Cardiac muscle cell (in vitro differentiated cells and primary cell): ENCODE results near the gene RGL2. TPM values are rescaled to one million over a fixed set of nuclear protein-coding genes. Genes with fewer than 3 reads are reported as not detected.

Experiments
- DNase-seq, 2 donors: peaks; one replicate each; pipeline versions ENCODE4 v3.0.0 to v3.0.0-alpha.2; 2010 to 2017; ENCODE audit warnings: low read depth in 1 of 2, low spot score in 1 of 2
- H3K27ac ChIP-seq: fragments of 200-600 bp; sonication (generic); 2 replicates; pipeline ENCODE4 v1.5.1; 2016
- H3K27me3 ChIP-seq: fragments of 200-600 bp; sonication (generic); 2 replicates; pipeline ENCODE4 v1.6.0; 2016; ENCODE audit warnings: control low read depth
- H3K36me3 ChIP-seq: fragments of 200-600 bp; sonication (generic); 2 replicates; pipeline ENCODE4 v1.5.1; 2016; ENCODE audit warnings: control low read depth
- H3K4me1 ChIP-seq: fragments of 200-600 bp; sonication (generic); 2 replicates; pipeline ENCODE4 v1.8.1; 2017; ENCODE audit warnings: low read depth, mild to moderate bottlenecking, mixed run types
- H3K4me3 ChIP-seq: fragments of 200-600 bp; sonication (generic); 2 replicates; pipeline ENCODE4 v1.5.1; 2016; ENCODE audit warnings: mild to moderate bottlenecking
- H3K9me3 ChIP-seq: fragments of 200-600 bp; sonication (generic); 2 replicates; pipeline ENCODE4 v1.5.1; 2017; ENCODE audit warnings: low read depth, mild to moderate bottlenecking, control low read depth
- polyA plus RNA-seq: library from polyadenylated mRNA; unstranded; fragments of >200 nt; fragmentation: Nextera tagmentation; extraction: Ambion mirVana; gene quantifications from 2 replicates; pipeline ENCODE4 v1.2.1, GENCODE V29; 2016
- total RNA-seq: library from RNA; depleted of rRNA; stranded (reverse); fragments of >200 nt; gene quantifications from 2 replicates; pipeline ENCODE4 v1.2.3, GENCODE V29; 2016
- TF ChIP-seq, protein P1 (sequence below): IDR thresholded peaks from 2 replicates; pipeline ENCODE4 v1.5.1; 2012; ENCODE audit warnings: low read depth, mild to moderate bottlenecking, low read length

RGL2 gene
- total and polyA plus RNA-seq, 2 experiments from 2014 or later = 86.1 to 89.8 TPM

DNA sequence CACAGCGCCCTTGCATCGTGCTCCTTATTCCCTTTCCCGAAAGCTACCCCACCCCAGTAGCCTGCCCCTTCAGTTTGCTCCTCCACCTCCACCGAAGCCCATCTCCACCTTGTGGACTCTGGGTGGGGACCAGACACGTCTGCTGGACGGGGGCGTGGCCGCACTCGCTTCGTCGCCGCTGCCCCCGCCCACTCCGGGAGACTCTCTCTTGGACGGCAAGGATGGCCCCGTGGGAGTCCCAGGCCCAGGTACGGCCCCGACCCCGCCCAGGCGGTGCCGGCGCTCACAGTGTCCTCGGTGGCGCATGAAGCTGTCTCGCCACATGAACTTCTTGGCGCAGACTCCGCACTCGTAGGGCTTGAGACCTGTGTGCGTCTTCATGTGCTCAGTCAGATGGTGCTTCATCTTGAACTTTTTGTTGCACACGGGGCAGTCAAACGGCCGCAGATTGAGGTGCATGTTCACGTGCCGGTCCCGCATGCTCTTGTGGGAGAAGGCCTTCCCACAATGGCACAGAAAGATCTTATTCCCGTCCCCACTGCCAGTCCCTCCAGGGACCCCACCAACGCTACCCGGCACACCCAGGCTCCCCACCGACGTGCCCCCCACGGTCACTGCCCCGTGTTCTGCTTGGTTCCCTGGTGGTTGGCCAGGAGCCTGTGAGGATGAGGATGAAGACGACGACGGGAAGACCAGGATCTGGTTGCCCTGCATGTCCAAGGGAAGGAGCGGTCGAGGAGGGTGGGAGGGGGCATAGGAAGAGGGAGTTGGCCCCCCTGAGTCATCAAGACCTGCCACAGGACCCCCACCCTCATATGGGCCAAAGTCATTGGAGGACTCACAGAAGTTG lies 16.4 kb upstream of the RGL2 start:
- Histone ChIP-seq H3K27ac (no peak overlapping the region), H3K4me1 (peaks cover 8% of the 10 kb centered on the region), H3K4me3 (no peak overlapping the region), H3K36me3 (peaks cover 12% of the 10 kb centered on the region), H3K9me3 (no peaks in the 10 kb centered on the region), H3K27me3 (no peaks in the 10 kb centered on the region)
- peak in 1 of 2 donors; percentile 20 for DNase-seq
- TF ChIP-seq, protein P1, sequence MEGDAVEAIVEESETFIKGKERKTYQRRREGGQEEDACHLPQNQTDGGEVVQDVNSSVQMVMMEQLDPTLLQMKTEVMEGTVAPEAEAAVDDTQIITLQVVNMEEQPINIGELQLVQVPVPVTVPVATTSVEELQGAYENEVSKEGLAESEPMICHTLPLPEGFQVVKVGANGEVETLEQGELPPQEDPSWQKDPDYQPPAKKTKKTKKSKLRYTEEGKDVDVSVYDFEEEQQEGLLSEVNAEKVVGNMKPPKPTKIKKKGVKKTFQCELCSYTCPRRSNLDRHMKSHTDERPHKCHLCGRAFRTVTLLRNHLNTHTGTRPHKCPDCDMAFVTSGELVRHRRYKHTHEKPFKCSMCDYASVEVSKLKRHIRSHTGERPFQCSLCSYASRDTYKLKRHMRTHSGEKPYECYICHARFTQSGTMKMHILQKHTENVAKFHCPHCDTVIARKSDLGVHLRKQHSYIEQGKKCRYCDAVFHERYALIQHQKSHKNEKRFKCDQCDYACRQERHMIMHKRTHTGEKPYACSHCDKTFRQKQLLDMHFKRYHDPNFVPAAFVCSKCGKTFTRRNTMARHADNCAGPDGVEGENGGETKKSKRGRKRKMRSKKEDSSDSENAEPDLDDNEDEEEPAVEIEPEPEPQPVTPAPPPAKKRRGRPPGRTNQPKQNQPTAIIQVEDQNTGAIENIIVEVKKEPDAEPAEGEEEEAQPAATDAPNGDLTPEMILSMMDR = no peak

DNA sequence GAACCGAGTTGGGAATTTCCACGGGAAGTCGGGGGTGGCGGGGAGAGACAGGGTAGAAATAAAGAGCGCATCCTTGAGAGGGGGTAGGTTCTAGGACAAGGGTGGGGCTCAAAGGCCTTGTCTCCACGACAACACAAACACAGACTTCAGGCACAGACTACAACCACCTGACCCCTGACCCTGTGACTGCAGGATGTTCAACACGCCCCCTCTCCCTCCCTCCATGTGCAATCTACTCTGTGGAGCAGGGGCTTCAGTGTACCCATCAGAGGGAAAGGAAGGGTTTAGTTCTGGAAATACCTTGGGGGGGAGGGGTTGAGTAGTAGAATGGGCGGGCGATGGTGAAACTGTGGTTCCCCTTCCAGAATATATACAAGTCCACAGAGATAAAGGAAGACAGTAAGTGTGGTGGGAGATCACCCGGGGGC lies 15.8 kb upstream of the RGL2 start:
- Histone ChIP-seq H3K36me3 (peaks cover 11% of the 10 kb centered on the region), H3K27me3 (no peaks in the 10 kb centered on the region), H3K4me1 (peaks cover 8% of the 10 kb centered on the region), H3K27ac (no peak overlapping the region), H3K4me3 (peak overlapping the region; percentile 49), H3K9me3 (no peaks in the 10 kb centered on the region)
- peak in 1 of 2 donors; percentile 80 for DNase-seq
- TF ChIP-seq, protein P1 = no peak

DNA sequence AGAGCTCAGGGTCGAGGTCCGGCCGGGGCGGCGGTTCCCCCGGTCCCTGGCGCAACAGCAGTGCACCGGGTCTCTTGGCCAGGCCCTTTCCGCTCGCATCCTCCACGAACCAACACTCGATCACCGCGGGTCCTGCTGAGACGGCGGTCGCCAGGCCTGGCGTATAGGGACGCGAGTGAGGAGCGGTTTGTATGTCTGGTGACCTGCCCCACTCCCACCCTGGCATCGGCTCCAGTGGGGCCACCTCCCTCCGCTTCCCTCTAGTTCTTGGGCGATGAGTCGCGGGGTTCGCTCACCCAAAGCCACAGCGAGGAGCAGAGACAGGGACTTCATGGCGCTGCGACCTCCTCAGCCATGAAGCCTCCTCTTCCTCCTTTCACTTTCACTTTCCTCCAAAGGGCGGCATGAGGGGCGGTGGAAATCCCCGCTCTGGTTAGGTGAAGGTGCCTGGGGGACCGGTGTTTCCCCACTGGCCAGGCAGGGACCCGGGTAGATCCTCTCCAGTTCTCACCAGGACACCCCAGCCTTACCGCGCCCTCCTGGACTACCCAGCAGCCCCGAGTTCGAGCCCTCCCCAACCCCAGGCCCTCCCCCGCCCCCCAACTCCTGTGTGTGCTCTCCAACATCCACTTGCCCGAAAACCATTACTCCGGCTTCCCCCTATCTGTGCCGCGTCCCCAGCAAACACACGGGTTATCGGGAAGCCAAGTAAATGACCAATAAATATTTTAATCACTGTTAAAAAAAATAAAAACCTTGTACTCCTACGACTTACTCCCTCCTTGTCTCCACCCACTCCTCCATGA lies 15.2 kb upstream of the RGL2 start, which contains the start of gene TAPBP:
Gene TAPBP (minus strand): TSS at position 370 of the 806 bp plus-strand sequence. CDS start 37 bp downstream, at position 333.
- H3K4me1 ChIP-seq = peaks cover 8% of the 10 kb centered on the region
- peak within 1 kb of the TSS; percentile 49 for H3K4me3 ChIP-seq
- no peaks in the 10 kb centered on the region for H3K27me3 ChIP-seq
- TF ChIP-seq, protein P1 = no peak
- DNase-seq = peak; percentile 56 to 59
- H3K9me3 ChIP-seq = no peaks in the 10 kb centered on the region
- H3K27ac ChIP-seq = no peak within 1 kb of the TSS
- H3K36me3 ChIP-seq = peaks cover 5% of the 10 kb centered on the region

DNA sequence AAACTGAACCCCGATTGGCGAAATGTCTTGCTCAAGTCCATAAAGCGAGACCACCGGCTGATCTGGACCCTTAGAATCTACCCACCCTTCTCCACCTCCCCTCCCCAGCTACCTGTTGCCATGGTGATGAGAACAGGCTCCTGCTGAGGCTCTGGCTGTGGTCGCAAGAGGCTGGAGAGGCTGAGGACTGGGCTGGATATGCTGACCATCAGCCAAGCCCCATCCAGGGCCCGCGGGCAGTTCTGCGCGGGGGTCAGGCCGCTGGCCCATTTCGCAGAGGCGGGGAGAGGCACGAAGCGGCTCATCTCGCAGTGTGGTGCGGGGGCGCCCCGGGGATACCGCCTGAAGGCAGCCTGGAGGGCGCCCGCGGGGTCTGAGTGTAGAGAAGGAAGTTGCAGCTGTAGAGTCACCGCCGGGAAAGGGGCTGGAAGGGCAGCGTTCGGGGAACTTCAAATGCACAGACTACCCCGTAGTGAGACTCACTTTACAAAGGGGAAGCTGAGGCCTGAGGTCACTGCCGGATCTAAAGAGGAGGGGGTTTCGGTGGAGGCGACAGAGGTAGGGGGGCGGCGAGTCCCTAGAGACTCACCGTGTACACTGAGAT lies 14.5 kb upstream of the RGL2 start:
- no peaks in the 10 kb centered on the region for H3K27me3 ChIP-seq
- peak overlapping the region; percentile 49 for H3K4me3 ChIP-seq
- peak in 1 of 2 donors; percentile 29 for DNase-seq
- H3K27ac ChIP-seq = no peak overlapping the region
- no peaks in the 10 kb centered on the region for H3K36me3 ChIP-seq
- TF ChIP-seq, protein P1 = no peak
- H3K4me1 ChIP-seq = peaks cover 4% of the 10 kb centered on the region
- no peaks in the 10 kb centered on the region for H3K9me3 ChIP-seq

DNA sequence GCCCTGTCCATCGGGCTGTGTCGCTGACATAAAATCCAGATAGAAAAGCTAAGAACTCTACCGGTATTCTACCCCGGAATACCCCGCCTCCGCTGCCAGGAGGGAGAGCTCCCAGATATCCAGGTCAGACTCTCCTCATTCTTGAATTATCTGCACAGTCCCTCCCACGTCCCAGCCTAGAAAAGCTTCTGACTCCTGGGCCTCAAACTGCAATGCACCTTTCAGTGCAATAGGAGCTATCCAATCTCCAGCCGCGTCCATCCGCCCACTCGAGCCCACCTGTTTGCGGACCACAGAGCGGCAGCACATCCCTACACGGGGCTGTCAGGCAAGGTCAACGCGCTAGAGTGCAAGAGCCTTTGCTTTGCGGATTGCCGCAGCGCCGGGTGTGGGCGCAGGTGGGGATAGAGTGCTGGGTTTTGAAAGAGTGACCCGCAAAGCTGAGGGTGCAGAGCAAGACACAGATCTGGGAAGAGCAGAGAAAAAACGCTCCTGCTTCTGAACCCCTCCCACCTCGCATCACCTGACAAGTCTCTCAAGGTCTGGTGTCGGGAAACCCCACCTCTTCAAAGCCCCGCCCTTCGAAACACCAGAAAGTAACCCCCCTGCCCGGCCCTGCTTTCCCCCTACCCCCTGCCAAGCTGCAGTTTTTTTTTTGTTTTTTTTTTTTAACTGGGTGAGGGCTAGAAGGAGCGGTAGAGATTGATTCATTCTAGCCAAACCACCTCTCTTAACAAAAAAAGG lies 13.8 kb upstream of the RGL2 start:
- H3K9me3 ChIP-seq = no peaks in the 10 kb centered on the region
- no peaks in the 10 kb centered on the region for H3K27me3 ChIP-seq
- H3K4me1 ChIP-seq = peaks cover 4% of the 10 kb centered on the region
- peak; percentile 31 to 72 for DNase-seq
- peak overlapping the region; percentile 49 for H3K4me3 ChIP-seq
- H3K27ac ChIP-seq = no peak overlapping the region
- TF ChIP-seq, protein P1 = no peak
- H3K36me3 ChIP-seq = no peaks in the 10 kb centered on the region
